Stomach (tissue), 9 donors: ENCODE results near the gene TEX29. TPM values are rescaled to one million over a fixed set of nuclear protein-coding genes. Genes with fewer than 3 reads are reported as not detected.

Experiments
- DNase-seq, 2 donors: peaks; one replicate each; pipeline versions ENCODE4 v3.0.0 to v3.0.0-alpha.2; 2013 to 2019
- H3K27ac ChIP-seq, 5 donors: fragments of 200-600 bp in 4 of 5; sonication (generic) in 4 of 5; one replicate each; pipeline ENCODE4 v1.5.1; 2013 to 2019; ENCODE audit warnings: mild to moderate bottlenecking in 1 of 5, moderate library complexity in 1 of 5
- H3K27me3 ChIP-seq, 3 donors: fragments of 200-600 bp; sonication (generic); one replicate each; pipeline ENCODE4 v1.5.1; 2017 to 2019; ENCODE audit warnings: mixed run types in 1 of 3
- H3K36me3 ChIP-seq, 4 donors: fragments of 200-600 bp; sonication (generic); 1 replicate in 3 of 4; 2 replicates in 1 of 4; pipeline ENCODE4 v1.5.1; 2016 to 2019
- H3K4me1 ChIP-seq, 4 donors: fragments of 200-600 bp; sonication (generic); one replicate each; pipeline ENCODE4 v1.5.1; 2016 to 2019
- H3K4me3 ChIP-seq, 4 donors: fragments of 200-600 bp; sonication (generic) in 3 of 4; one replicate each; pipeline ENCODE4 v1.5.1; 2016 to 2019; ENCODE audit warnings: mild to moderate bottlenecking in 1 of 4
- H3K9me3 ChIP-seq, 4 donors: fragments of 200-600 bp; sonication (generic); one replicate each; pipeline ENCODE4 v1.5.1; 2016 to 2019
- CTCF ChIP-seq, 7 experiments: fragments of 450-650 bp in 4 of 7; fragments of 200-600 bp in 3 of 7; sonication (generic) in 3 of 7; IDR thresholded peaks; one replicate each; pipeline ENCODE4 v1.5.1; 2016 to 2019; ENCODE audit warnings: antibody characterized with exemption in 7 of 7, control low read depth in 2 of 7, mild to moderate bottlenecking in 1 of 7
- EP300 ChIP-seq: sonication (generic); formaldehyde crosslinking; IDR thresholded peaks from one replicate; pipeline ENCODE4 v1.6.1; 2017; ENCODE audit warnings: antibody characterized with exemption
- POLR2A ChIP-seq, 4 donors: fragments of 450-650 bp; IDR thresholded peaks; one replicate each; pipeline ENCODE4 v1.6.1; 2016; ENCODE audit warnings: antibody characterized with exemption in 4 of 4, control low read depth in 2 of 4, mild to moderate bottlenecking in 1 of 4, moderate library complexity in 1 of 4
- POLR2AphosphoS5 ChIP-seq, 3 donors: sonication (generic); formaldehyde crosslinking; IDR thresholded peaks; one replicate each; pipeline ENCODE4 v1.6.1; 2016; ENCODE audit warnings: antibody characterized with exemption in 3 of 3
- WGBS, 5 donors: extraction: QIAGEN DNeasy Blood & Tissue Kit in 3 of 5; methylation state at CpG; one replicate each; pipeline versions ENCODE4 v1.1.5 to v1.1.7; 2013 to 2018; 5-methylcytosine and 5-hydroxymethylcytosine counted together
- intact Hi-C: fragments of 100-400 bp; cut with DNase I; formaldehyde crosslinking; loops from one replicate; pipeline ENCODE4 v1.15.1; 2023; ENCODE audit warnings: low total_unique reads
- polyA plus RNA-seq, 3 donors: library from polyadenylated mRNA; stranded (reverse); fragments of 200-250 nt; gene quantifications; one replicate each; pipeline ENCODE4 v1.2.3, GENCODE V29; 2013
- total RNA-seq, 5 donors: library from RNA; depleted of rRNA; stranded (reverse); fragments of >200 nt; gene quantifications; one replicate each; pipeline versions ENCODE4 v1.1.0 to v1.2.3, GENCODE V29; 2014 to 2016
- donor health status: healthy with polysubstance abuse.
- donor health status: Bipolar disorder and iron deficiency.
- donor health status: healthy.

Gene TEX29
- total and polyA plus RNA-seq, 8 donors, result 0.87 to 2.2 TPM; not detected in 6

- no peaks in the 10 kb centered on the region for H3K4me1 ChIP-seq
- H3K9me3 ChIP-seq, result no peaks in the 10 kb centered on the region
- H3K36me3 ChIP-seq, result peaks cover 22 to 96% (median 83%) of the 10 kb centered on the region in 4 donors
- H3K4me3 ChIP-seq, result no peak overlapping the region
- intact Hi-C loops, result no loop called here
- WGBS, 5 donors, result 79 to 85% (median 82%) methylated on average over 6 of the region's 6 CpGs
- no peak overlapping the region for H3K27ac ChIP-seq
- H3K27me3 ChIP-seq, result no peaks in the 10 kb centered on the region
- DNase-seq, result no peak
- TF ChIP-seq POLR2AphosphoS5 (IDR thresholded peaks at IDR 0.05) (no peak), POLR2A (IDR thresholded peaks at IDR 0.05) (no peak), CTCF (IDR thresholded peaks at IDR 0.05) (no peak)
Measured at GRCh38 chr13:111296417-111296816, 24.0 kb upstream of the TEX29 start.

GRCh38 chr13:111298214-111298975 is 22.0 kb upstream of the TEX29 start:
- 84 to 93% (median 89%) methylated on average over 11 to 13 of the region's 13 CpGs for WGBS, 5 donors
- H3K9me3 ChIP-seq, result no peaks in the 10 kb centered on the region
- no peak for DNase-seq
- H3K4me3 ChIP-seq, result no peak overlapping the region
- intact Hi-C loops, result no loop called here
- no peak overlapping the region for H3K27ac ChIP-seq
- peaks cover 28 to 96% (median 84%) of the 10 kb centered on the region in 4 donors for H3K36me3 ChIP-seq
- no peaks in the 10 kb centered on the region for H3K27me3 ChIP-seq
- H3K4me1 ChIP-seq, result no peaks in the 10 kb centered on the region
- TF ChIP-seq POLR2A (IDR thresholded peaks at IDR 0.05), result no peak
- TF ChIP-seq CTCF (IDR thresholded peaks at IDR 0.05), result no peak
- TF ChIP-seq EP300, result no peak
- TF ChIP-seq POLR2AphosphoS5 (IDR thresholded peaks at IDR 0.05), result no peak

- Histone ChIP-seq H3K36me3 (peaks cover 51 to 98% (median 90%) of the 10 kb centered on the region in 4 donors), H3K27ac (no peak overlapping the region), H3K4me3 (no peak overlapping the region), H3K9me3 (no peaks in the 10 kb centered on the region), H3K27me3 (no peaks in the 10 kb centered on the region), H3K4me1 (no peaks in the 10 kb centered on the region)
- no peak for DNase-seq
- 90 to 95% (median 93%) methylated on average over 22 of the region's 22 CpGs for WGBS, 5 donors
- TF ChIP-seq EP300, result no peak
- no peak for TF ChIP-seq CTCF (IDR thresholded peaks at IDR 0.05)
- no peak for TF ChIP-seq POLR2A (IDR thresholded peaks at IDR 0.05)
- no peak for TF ChIP-seq POLR2AphosphoS5 (IDR thresholded peaks at IDR 0.05)
- intact Hi-C loops, result no loop called here
Measured at GRCh38 chr13:111302045-111302726, 18.3 kb upstream of the TEX29 start.

DNA sequence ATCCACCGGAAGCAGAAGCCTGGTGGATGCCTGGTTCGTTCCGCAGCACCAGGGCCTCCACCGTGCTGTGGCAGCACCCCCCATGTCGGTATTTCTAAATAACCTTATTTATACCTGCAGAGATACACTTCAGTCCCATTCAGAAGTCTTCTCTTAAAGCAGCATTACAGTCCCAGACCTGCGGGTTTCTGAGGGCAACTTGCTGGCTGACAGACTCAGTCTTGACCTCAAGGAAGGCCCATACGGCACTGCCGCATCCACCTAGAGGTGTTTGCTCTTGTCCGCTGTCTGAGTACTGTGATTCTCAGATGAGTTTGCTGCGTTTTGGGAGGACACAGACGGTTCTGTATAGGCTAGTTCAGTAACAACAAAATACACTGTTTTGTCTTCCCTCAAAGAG is 16.9 kb upstream of the TEX29 start:
- H3K36me3 ChIP-seq, result peaks cover 58 to 95% (median 93%) of the 10 kb centered on the region in 4 donors

More for the DNA sequence above, 16.9 kb upstream of the TEX29 start:
- TF ChIP-seq CTCF (IDR thresholded peaks at IDR 0.05) (no peak), EP300 (no peak), POLR2AphosphoS5 (IDR thresholded peaks at IDR 0.05) (no peak), POLR2A (IDR thresholded peaks at IDR 0.05) (no peak)
- no peaks in the 10 kb centered on the region for H3K4me1 ChIP-seq
- no peaks in the 10 kb centered on the region for H3K9me3 ChIP-seq
- intact Hi-C loops, result no loop called here
- H3K4me3 ChIP-seq, result no peak overlapping the region
- DNase-seq, result no peak
- 95 to 100% (median 95%) methylated on average over 11 of the region's 11 CpGs for WGBS, 5 donors
- no peak overlapping the region for H3K27ac ChIP-seq
- no peaks in the 10 kb centered on the region for H3K27me3 ChIP-seq
